ENCODE data around the gene FUT8.

Gene FUT8

DNA sequence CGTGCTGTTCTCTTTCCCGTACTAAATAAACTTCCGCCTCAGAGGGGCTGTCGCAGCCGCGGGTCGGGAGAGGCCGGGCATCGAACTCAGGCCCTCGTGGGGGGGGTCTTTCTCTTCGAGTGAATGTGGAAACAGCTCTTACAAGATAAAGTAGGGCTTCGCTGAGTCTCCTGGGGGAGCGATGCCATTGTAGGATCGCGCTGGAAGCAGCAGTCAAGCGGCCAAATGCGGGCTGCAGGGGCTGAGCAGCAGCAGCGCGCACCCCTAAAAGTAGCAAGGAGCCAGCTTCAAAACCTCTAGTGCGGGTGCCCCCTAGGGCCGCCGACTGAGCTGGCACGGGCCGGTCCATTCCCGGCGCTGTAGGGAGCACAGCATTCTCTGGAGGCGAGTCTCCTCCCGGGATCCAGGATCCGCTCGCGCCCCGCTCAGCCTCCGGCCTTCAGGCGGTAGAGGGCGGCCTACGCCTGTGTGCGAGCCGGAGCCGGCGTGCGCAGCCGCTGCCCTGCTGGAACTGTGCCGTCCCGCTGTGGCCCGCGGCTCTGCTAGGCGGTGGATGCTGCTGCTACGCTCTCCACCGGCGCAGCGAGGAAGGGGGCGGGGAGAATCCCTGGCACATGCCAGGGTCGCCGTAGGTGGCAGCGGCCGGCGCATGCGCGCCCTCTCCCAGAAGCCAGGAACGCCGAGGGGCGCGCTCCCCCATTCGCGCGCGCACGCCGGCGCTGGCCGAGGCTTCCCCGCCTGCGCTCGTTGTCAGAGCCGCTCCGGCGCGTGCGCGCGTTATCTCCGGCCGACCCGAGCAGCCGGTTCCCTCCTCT, at the start of gene FUT8:
Gene FUT8, plus strand, starts transcription at position 699 of the 815 bp plus-strand sequence. CDS start 148,834 bp downstream, outside the sequence.
- DNase-seq (ENCODE audit: extremely low read depth in 1 of 2, low read depth in 1 of 2) = peak; percentile 92 to 95

DNA sequence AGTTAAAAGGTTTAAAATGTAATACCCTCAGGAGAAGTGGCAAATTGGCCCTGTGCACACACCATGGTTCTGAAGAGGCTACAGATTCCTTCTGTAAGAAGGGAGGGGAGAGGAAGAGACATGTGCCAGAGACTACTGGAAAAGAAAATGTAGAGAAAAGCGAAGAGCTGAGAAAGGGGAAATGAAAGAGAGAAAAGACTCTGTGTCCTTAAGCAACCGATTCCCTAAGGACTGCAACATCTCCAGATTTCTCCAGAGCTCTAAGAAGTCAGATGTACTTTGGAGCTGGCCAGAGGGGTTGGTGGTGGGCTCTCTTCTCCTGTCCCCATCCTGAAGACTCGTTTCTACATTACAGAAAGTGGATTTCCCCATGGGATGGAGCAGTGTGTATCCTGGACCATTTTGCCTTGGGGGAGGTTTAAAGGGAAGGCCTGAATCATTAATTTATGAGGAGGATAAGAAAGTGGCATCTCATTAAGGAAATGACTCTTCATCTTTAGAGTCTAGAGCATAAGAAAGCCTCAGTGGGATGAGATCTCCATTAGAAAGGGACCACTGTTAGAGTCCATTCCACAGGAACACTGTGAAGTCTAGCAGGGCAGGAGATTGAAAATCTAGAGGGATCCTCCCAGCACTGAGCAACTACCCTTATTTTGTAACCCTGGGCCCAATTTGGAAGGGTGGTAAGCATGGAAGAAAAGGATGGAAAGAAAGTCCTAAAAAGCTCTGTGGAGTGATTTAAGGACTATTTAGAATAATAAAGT, 45.5 kb upstream of the FUT8 start:
- no peak for DNase-seq (ENCODE audit: extremely low read depth in 1 of 2, low read depth in 1 of 2)

DNA sequence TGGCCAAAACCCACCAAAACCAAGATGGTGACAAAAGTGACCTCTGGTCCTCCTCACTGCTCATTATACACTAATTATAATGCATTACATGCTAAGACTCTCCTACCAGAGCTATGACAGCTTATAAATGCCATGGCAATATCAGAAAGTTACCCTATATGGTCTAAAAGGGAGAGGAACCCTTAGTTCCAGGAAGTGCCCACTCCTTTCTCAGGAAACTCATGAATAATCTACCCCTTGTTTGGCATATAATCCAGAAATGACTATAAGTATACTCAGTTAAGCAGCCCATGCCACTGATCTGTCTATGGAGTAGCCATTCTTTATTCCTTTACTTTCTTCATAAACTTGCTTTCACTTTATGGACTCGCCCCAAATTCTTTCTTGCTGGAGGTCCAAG, 43.0 kb upstream of the FUT8 start:
- DNase-seq (ENCODE audit: extremely low read depth in 1 of 2, low read depth in 1 of 2) = no peak

DNA sequence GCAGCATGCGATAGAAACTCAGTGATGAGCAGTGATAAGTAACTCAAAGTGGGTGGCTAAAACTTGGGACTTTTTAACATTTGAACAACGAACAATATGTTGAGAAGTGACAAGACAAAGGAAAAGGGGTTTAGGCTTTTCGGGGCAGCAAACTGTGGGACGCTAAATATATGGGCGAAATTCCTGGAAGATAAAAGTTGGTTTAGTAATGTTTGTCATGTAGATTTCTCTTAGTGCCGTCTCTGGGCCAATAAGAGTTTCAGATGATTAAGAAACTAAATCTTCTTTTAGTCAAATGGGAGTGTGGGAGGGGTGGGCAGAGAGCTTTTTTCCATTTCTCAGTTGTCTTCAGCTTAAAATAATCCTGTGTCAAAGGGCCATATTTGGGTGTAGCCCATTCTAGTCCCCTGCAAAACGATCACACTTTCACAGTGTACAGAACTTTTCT, 41.7 kb upstream of the FUT8 start:
- peak in 1 of 2 donors; percentile 25 for DNase-seq (ENCODE audit: extremely low read depth in 1 of 2, low read depth in 1 of 2)

DNA sequence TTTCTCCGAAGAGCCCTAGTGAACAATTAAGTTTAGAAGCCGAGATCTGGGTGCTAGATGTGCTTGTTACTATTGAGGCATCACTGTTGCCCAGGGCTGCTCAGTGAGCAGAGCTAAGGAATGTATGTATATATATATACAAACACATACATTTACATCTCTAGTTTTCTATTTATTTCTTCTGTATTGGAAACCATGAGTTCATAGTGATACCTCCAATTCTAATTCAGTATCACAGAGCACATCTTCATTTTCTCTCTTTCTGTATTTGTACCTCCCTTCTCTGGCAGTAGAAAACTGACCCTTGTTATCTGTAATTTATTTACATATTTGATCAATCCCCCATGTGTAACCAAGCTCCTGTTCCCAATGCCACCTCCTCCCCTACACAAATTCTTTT, 40.7 kb upstream of the FUT8 start:
- no peak for DNase-seq (ENCODE audit: extremely low read depth in 1 of 2, low read depth in 1 of 2)

DNA sequence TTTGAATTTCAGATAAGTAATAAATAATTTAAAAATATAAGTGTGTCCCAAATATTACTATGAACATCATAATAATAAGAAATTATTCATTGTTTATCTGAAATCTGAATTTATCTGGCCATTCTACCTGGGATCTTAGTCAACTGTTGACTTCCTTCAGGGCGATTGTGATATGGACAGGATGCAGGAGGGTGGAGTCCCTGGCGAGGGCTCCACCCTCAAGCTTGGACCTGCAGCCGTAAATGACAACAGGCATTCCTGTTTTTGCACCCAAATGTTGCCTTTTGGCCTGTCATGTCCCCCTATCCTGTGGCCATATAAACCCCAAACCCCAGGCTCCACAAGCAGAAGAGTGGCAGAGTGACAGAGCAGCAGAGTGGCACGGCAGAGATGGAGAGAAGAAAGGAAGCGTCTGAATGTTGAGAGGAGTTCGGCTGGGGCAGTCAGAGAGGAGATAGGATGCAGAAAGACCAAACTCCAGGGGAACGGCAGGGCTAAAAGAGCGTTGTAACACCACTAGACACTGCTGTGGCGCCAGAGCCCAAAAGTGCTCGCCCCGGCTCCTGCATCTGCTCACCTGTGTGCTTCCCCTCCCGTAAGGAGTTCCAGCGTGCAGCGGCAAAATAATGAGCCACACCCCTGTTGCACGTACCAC, 39.4 kb upstream of the FUT8 start:
- no peak for DNase-seq (ENCODE audit: extremely low read depth in 1 of 2, low read depth in 1 of 2)

DNA sequence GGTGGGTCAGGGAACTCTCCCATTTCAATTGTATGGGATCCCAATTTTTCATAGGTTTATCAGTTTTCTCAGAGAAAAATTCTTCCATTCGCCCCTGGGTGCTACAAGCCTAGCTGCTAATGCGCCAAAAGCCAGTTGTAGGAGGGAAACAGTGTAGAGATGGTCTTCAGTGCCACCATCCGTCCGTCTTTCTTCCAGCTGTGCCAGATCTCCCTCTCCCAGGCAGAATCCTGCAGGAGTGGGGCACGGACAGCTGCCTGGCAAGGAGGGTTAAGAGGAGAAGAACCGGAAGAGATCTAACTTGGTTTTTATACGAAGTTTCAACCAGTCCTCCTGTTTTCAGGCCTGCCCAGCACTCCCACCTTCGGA, 38.9 kb upstream of the FUT8 start:
- DNase-seq (ENCODE audit: extremely low read depth in 1 of 2, low read depth in 1 of 2) = no peak

DNA sequence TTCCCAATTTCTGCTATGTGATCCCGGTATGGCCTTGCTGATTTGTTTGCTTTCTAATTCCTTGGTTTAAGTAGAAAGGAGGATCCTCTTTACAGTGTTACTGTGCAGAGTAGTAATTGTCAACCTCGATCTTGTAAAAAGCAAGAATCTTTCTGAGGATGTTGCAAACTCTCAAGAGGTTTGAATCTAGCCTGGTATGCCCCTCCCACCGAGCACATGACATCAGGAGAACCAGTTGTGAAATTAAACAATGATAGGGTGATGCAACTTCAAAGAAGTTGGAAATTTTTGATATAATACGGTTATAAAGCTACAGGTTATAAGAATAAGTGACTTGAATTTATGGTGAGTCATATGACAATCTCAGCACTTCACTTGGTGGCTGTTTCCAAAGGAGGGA, 35.0 kb upstream of the FUT8 start:
- DNase-seq (ENCODE audit: extremely low read depth in 1 of 2, low read depth in 1 of 2) = no peak

DNA sequence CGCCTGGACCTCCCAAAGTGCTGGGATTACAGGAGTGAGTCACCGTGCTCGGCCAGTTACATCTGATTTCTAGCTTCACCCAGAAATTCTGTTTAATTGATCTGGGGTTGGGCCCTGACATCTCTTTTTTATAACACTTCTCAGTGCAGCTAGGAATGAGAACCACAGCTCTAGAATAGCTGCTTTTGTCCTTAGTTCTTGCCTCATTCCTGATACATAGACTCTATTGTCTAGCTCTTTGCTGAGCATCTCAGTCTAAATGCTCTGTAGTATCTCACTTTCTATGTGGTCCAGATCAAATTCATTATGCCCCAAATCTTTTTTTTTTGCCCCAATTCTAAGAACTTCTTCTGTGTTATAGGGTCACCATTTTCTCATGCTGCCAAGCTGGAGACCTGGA, 29.9 kb upstream of the FUT8 start:
- no peak for DNase-seq (ENCODE audit: extremely low read depth in 1 of 2, low read depth in 1 of 2)

DNA sequence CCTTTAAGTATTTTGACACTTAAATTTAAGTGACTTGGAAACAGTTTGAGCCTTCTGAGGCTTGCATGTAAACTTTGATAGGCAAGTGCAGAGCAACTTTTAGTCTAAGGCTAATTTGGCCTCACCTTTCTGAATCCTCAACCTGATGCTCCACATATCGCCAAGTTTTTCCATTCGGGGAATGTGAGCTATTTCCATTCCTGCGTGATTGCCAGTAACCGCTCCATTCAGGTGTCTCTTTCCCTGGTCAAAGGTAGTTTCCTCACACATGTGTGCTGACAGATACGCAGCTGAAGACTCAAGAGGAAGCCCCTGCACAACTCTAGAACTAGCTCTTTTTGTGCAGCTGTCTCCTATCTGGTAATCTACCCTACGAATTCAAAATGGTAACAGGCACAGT, 25.4 kb upstream of the FUT8 start:
- no peak for DNase-seq (ENCODE audit: extremely low read depth in 1 of 2, low read depth in 1 of 2)

DNA sequence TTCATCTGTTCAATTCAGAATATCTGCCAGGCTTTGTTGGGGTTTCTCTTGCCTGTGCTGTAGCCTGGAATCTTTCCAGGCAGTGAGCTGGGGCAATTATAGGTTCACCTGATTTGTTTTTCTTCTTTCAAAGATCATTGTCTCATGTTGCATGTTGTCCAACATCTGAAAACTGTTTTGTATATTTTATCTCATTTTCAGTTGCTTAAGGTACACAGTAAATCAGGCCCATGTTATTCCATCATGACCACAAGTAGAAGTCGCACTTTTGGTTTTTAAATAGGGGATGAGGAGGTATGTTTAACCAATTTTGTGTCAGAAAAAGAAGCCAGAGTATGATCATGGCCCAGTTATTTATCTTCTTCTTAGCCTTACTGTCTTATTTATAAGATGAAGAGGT, 24.9 kb upstream of the FUT8 start:
- no peak for DNase-seq (ENCODE audit: extremely low read depth in 1 of 2, low read depth in 1 of 2)

DNA sequence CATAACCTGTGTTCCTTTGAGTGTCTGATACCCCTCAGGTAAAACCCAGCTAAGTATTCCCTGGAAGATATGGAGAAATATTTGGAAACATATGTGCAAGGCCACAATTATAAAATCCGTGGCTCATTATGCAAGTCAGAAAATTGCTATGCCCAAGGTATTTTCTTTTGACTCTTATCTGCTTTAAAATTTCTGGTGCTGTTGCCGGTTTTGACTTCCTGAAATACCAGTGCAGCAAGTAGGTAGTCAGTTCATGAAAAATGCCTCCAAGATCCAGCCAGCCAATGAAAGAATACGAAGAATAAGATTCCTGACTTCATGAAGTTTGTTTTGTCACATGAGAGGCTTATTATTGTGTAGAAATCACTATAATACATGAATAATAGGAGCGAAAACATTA, 20.2 kb upstream of the FUT8 start:
- no peak for DNase-seq (ENCODE audit: extremely low read depth in 1 of 2, low read depth in 1 of 2)

DNA sequence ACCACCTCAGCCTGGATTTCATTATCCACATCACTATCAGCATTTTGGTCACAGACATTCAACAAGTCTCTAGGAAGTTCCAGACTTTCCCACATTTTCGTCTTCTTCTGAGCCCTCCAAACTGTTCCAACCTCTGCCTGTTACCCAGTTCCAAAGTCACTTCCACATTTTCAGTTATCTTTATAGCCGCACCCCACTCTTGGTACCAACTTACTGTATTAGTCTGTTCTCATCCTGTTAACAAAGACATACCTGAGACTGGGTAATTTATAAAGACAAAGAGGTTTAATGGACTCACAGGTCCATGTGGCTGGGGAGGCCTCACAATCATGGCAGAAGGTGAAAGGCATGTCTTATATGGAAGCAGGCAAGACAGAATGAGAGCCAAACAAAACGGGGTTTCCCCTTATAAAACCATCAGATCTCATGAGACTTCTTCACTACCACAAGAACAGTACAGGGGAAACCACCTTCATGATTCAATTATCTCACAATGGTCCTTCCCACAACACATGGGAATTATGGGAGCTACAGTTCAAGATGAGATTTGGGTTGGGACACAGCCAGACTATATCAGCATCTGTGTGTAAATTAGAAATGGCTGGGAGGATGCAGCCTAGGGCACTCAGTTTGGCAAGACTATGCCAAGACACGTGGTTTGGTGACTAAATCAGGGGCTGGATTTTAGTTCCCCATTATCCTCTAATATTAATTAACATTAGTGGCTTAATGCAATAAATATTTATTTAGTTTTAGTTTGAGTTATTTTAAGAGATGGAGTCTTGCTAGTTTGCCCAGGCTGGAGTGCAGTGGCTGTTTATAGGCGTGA, 16.2 kb upstream of the FUT8 start:
- DNase-seq (ENCODE audit: extremely low read depth in 1 of 2, low read depth in 1 of 2) = no peak

DNA sequence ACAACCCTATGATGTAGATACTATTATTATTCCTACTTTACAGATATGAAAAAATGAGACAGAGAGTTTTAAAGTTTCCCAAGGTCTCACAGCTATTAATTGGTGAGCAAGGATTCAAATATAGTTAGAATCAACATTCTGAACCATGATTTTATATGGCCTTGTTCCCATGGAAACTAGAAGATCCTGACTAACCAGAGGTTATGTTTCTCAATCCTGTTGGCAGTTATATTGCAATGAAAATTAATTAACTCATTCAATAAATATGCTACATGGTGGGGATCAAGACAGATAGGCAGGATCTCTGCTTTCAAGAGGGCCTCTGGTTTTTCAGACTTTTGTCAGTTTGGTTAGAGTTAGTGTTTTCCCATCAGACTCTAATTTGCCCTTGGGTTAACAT, 9.3 kb upstream of the FUT8 start:
- no peak for DNase-seq (ENCODE audit: extremely low read depth in 1 of 2, low read depth in 1 of 2)

DNA sequence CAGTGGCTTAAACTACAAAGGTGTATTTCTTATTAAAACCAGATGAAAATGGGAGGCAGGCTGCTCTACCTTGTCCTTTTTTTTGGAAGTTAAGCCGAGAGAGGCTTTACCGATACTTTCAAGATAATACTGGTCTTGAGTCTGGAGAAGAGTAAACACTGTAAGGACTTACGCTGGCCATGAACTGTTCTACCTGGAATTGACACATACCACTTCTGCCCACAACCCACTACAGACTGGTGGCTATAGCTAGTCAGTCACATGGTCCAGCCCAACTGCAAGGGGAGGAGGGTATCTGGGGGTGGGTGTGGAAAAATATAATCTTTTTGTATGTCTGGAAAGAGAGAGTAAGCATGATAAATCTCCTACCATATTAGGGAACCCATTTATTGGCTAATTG, 4.4 kb upstream of the FUT8 start:
- no peak for DNase-seq (ENCODE audit: extremely low read depth in 1 of 2, low read depth in 1 of 2)

DNA sequence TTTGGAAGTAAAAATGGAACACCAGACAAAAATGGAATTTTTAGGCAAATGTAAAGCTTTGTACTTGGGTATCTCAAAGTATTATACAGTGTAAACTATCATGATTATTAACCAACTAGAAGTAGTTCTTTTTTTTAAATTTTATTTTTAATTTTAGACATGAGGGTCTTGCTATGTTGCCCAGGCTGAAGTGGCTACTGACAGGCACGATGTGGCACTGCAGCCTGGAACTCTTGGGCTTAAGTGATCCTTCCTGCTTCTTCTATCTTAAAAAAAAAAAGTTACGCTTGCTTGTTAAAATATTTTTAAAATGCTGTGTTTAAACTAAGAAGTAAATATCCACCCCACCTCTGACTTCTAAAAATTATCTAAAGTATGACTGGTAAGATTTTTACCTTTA, 1.9 kb upstream of the FUT8 start:
- no peak for DNase-seq (ENCODE audit: extremely low read depth in 1 of 2, low read depth in 1 of 2)

DNA sequence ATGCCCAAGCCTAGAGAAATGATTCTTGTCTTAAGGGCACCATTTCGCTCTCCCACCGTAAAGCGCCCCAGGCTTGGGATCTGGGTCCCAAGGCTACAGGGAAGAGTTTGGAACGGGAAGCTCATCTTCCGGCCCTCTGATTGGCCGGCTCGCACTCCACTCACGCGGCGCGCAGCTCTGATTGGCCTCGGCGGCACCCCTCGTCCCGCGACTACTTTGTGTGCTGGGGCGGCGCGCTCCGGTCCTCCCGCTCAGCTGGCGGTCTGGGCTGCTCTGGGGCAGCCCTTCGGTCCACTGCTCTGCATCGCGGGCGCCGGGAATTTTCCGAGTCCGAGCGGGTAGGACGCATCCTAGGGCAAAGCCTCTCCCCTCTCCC, 886 bp upstream of the FUT8 start:
- DNase-seq (ENCODE audit: extremely low read depth in 1 of 2, low read depth in 1 of 2) = peak; percentile 39 to 70

DNA sequence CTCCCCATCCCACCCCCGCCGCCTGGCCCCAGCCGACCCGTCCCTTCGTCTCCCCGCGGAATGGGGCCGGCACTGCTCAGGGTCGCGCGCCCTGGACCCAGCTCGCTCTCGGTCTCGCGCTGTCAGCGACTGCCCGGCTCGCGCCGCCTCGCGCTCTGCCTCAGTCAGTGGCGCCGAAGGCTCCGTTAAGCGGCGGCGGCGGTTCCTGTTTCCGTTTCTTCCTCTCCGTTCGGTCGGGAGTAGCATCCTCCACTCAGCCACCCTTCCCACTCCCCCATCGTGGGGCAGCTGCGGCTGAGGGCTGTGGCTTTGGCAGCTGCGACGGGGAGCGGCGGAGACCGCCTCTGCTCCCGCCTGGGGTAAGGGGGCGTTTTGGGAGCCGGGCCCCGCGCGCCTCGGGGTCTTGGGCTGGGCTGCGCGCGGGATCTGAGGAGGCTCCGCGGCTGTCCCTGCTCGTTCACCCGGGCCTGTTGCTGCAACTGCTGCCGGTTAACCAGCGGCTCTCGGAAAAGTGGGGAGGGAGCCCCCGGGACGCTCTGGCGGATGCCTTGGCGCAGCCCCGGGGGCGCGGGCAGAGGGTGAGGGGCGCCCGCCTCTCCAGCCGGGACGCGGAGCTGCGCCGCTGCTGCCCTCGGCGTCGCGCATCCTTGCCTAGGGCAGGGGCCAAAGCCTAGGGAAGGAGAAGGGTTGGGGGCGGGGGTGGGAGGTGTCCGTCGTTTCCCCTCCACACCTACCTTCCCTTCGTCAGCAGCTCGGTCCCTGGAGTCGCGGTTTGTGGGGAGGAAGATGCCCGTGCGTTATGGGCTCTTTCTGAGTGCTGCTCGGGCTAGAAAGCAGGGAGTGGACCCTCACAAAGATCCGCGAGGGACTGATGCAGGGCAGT, 567 bp downstream of the FUT8 start:
- peak; percentile 18 to 46 for DNase-seq (ENCODE audit: extremely low read depth in 1 of 2, low read depth in 1 of 2)

DNA sequence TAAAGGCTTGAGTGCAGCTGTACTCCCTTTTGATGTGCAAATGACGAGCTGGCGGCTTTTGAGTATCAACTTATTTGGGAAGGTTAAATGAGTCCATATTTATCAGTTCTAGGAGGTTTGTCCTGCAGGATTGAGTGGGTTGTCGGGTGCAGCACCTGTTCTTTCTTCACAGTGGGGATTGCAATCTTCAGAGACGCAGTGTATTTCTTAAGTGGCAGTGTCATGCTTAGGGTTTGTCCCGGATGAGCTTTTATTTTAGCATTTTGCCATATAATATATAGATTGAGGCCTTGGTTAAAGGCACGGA, 1.2 kb downstream of the FUT8 start:
- no peak for DNase-seq (ENCODE audit: extremely low read depth in 1 of 2, low read depth in 1 of 2)

DNA sequence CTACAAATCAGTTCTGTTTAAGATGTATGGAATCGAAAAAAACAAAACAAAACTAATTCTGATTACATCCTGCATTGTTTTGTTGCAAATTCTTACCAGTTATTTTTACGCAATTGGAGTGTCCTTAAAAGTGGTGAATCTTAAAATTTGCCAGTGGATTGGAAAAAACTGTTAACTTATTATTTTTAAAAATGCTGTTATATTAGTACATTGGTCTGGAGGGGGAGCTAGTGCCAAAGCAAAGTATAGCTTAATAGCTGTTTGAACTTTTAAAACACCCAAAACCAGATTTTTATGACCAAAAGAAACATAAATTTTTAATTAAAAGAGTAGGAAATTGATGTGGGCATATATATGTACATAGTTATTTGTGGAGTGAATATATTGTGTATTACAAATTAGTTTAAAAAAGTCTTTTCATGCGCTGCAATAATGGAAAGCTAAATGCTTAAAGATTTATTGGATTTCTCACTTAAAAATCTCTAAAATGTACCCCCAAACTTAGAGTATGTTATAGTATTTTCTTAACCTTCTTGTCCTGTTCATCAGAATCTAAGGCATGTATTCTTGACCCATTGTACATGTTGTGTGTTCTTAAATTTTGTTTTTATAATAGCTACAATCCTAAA, 2.5 kb downstream of the FUT8 start:
- no peak for DNase-seq (ENCODE audit: extremely low read depth in 1 of 2, low read depth in 1 of 2)
